Jurkat, Clone E6-1 (cell line): ENCODE measurements around the gene VPS13C.
"Not testable (repeated sequence)": the region's sequence is repeated elsewhere in the genome, so short reads cannot be mapped to it uniquely, and the experiment has no call there.

ENCODE experiments used
- DNase-seq: peaks from one replicate; pipeline ENCODE4 v3.0.0-alpha.2; 2011; ENCODE audit warnings: low read depth, low spot score
- H3K4me3 ChIP-seq: 2 replicates; pipeline ENCODE4 v1.5.1; 2011; ENCODE audit warnings: mild to moderate bottlenecking, low read length, control low read depth, moderate library complexity

VPS13C gene

DNA sequence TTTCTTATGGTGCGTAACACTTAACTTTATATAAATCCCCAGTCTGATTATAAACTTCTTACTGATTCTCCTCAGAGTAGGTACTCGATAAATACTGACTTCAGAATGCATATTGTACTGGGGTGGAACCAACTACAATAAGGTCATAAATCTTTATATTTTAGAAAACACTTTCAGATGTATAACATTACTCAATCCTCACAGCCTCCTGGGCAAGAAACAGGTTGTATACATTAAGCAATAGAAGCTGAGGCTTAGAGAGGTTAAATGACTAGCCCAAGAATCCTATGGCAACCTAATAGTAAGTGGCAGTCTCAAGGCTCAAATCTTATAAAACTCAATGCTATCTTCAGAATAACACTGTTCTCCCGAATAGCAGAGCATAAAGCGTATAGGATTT is 9.1 kb downstream of the VPS13C start:
- no peak for DNase-seq
- H3K4me3 ChIP-seq: no peak overlapping the region

DNA sequence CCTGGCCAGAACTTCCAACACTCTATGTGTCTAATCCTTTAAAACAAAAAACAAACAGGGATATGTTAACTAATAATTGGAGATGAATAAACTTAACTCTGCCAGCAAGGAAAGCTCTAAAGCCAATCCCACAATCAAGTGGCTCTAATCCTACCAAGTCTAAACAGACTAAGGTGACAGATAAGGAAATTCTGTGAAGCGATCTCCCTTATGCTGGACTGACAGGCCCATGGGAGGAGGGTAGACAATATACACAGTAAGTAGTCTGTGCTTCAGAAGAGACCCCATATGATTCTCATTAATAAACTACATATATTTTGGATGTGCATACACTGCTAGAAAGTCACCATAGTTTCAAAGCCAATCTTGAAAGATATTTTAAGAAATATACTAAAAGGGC is 10.1 kb downstream of the VPS13C start:
- no peak overlapping the region for H3K4me3 ChIP-seq
- no peak for DNase-seq

DNA sequence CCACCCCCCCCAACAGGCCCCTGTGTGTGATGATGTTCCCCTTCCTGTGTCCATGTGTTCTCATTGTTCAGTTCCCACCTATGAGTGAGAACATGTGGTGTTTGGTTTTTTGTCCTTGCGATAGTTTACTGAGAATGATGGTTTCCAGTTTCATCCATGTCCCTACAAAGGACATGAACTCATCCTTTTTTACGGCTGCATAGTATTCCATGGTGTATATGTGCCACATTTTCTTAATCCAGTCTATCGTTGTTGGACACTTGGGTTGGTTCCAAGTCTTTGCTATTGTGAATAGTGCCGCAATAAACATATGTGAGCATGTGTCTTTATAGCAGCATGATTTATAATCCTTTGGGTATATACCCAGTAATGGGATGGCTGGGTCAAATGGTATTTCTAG is 12.0 kb downstream of the VPS13C start:
- not testable (repeated sequence) for DNase-seq, H3K4me3 ChIP-seq

DNA sequence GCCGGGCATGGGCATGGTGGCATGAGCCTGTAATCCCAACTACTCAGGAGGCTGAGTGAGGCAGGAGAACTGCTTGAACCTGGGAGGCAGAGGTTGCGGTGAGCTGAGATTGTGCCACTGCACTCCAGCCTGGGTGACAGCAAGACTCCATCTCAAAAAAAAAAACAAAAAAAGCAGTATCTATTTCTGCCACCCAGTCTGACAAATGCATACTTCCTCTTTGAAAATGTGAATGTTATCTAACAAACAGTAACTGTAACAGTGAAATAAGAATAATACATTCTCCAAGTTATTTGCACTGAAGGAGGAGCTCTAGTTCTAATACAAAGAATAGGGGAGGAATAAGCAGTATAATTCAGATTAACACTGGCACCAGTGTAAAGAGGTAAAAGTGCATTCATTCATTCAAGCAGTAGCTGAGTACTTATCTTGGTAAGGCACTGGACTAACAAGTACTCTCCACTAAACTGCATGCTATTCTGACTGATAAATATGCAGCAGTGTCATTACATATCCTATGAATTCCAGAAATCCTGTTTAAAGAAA is 12.9 kb downstream of the VPS13C start:
- no peak overlapping the region for H3K4me3 ChIP-seq

DNA sequence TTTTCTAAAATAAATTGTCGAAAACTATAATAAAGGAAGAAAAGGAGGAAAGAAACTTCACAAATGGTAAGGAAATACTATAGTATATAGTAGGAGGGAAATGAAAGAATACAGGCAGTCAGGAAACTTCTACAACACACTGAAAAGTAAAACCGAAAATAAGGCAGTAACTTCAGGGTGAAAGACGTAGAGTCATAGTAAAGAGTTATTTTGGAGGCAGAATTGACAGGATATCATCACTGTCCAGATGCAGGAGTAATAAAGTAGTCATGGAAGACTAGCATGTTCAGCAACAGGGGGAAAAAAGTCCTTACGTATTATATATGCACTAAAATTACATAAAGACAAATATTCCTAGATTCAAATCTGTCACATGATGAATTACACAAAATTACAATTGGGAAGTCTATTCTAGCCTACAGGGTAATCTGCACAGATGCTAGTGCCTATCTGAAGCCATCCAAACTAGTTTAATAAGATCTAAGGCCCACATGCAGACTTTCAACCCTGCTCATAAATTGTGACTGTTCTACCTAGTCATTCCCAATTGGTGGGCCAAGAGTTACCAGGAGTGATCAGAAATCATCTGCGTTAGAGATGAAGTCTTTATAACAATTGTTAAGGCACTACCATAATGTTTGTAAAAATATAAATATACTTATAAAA is 14.0 kb downstream of the VPS13C start:
- no peak for DNase-seq
- H3K4me3 ChIP-seq: no peak overlapping the region

More for the DNA sequence above, 12.9 kb downstream of the VPS13C start:
- DNase-seq: no peak

DNA sequence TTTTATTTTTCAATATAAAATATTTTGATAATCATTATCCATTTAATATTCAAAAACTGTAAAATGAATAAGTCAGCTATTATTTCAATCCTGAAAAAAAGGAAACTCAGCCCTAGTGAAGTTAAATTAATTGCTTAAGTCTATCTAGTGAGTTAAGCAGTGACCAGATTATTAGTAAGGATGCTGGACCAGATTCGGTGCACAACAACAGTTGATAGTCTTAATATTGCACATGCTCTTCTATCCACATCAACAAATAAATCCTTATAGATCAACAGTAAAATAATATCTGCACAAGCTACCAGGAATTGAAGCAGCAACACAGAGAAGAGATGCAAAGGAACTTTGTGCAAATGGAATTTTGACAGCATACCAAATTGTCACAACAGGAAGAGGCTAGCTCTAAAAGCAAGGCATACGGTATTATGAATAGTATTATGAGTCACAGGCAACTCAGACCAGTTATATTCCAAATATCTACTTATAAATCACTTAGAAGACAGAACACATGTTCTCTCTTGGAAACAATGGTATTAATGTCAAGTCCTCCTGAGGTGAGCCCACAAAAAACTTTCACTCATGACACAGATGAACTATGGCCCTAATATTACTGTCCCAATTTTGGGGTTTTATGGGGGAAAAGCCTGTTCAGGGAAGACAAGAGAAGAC is 24.9 kb downstream of the VPS13C start:
- H3K4me3 ChIP-seq: no peak overlapping the region
- no peak for DNase-seq

DNA sequence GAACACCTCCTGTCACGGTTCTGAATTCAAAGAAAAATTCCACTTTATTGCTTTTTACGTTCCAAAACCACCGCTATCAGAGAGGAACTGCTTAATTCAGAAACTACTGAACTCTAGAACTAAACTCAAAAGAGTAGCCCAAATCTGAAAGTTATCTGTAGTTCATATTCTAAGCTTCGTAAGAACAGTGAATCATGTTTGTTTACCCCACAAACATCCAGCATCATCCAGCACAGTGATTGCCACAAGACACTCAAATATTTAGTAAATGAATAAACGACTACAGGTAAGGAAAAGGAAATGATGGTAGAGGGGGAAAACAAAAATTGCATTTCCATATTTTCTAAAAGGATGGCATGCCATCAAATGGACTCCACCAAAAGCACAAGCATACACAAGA is 32.3 kb downstream of the VPS13C start:
- H3K4me3 ChIP-seq: no peak overlapping the region
- DNase-seq: no peak

DNA sequence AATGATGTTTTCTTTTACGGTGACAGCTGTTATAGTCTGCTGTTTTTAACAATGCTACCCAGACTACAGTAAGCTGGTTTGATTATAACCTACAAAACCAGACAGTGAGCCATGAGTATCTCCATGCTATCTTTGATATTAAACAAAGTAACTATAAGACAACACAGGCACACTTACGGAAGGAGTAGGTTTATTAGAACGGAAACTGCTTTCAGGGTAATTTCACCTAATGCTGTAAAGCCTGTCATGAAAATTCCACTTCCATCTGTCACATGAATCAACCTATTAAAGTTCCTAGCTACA is 33.0 kb downstream of the VPS13C start:
- no peak for DNase-seq
- H3K4me3 ChIP-seq: no peak overlapping the region

DNA sequence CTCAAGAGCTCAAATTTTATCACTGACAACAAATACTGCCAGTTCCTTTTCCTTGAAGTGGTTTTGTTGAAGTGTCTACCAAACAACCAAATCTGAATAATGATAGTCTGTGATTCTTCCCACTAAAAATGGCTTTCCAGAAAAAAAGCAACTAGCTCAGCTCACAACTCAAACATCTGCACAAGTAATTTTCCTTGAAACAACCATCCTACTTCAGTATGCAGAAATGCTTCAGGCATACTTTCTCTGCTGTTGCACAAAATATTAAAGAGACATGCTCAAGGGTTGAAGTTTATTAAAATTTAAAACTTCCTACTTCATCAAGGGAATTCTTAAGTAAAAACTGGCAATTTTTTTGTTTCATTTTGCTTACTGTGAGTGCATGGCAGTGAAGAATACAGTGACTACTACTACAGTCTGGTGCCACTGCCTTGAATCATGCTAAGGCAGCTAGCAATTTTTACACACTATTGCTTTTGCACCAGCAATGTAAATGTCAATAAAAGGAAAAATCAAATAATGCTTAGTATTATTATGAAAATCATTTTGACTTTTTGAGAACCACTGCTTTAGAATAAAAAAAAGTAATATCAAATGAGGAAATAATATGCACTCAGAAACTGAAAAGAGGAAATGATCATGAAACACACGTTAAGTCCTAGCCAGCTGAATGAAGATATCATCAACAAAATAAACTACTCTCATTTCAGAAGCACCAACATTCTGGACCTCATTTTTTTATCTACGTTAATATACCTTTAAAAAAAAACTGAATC is 33.6 kb downstream of the VPS13C start:
- H3K4me3 ChIP-seq: no peak overlapping the region
- DNase-seq: no peak

DNA sequence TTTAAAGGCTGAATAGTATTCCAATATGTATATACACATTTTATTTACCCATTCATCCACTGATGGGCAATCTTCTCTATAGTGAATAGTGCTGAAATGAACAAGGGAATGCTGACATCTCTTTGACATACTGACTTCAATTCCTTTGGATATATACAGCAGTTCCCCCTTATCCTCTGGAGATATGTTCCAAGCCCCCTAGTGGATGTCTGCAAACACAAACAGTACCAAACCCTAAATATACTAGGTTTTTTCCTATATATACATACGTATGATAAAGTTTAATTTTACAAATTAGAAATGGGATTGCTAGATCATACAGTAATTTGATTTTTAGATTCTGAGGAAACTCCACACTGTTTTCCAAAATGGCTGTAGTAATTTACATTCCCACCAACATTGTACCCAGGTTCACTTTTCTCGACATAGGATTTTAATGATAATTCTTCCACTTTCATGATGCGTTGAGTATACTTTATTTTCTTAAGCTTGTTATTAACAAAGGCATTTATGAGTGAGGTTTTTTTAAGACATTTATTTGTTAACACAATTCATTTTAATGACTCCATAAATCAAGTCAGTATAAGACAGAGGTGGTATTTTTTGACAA is 38.2 kb downstream of the VPS13C start:
- DNase-seq: peak; percentile 18
- H3K4me3 ChIP-seq: no peak overlapping the region

DNA sequence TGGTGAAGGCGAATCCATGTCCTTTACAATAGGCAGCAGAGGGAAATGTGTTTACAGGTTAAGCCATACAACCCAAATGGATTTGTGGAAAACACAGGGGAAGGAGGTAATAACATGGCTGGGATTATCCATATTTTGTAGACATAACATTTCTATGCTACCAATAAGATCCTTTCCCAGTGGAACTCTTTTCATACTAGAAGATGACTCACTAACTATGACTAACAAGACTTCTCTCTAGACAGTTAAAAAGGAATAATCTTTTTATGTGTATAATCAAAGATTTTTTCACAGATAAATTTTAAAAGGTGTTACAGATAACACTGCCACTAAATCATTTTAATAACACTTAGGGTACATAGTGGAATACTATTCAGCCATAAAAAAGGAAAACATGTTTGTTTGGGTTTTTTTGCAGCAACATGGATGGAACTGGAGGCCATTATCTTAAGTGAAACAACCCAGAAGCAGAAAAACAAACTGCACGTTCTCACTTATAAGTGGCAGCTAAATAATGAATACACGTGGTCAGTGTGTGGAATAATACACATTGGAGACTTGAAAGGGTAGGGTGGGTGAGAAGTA is 39.6 kb downstream of the VPS13C start:
- DNase-seq: no peak
- no peak overlapping the region for H3K4me3 ChIP-seq

DNA sequence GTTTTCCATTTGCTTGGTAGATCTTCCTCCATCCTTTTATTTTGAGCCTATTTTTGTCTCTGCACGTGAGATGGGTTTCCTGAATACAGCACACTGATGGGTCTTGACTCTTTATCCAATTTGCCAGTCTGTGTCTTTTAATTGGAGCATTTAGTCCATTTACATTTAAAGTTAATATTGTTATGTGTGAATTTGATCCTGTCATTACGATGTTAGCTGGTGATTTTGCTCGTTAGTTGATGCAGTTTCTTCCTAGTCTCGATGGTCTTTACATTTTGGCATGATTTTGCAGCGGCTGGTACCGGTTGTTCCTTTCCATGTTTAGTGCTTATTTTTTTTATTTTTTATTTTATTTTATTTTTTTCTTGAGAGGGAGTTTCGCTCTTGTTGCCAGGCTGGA is 54.9 kb downstream of the VPS13C start:
- H3K4me3 ChIP-seq, DNase-seq: not testable (repeated sequence)

DNA sequence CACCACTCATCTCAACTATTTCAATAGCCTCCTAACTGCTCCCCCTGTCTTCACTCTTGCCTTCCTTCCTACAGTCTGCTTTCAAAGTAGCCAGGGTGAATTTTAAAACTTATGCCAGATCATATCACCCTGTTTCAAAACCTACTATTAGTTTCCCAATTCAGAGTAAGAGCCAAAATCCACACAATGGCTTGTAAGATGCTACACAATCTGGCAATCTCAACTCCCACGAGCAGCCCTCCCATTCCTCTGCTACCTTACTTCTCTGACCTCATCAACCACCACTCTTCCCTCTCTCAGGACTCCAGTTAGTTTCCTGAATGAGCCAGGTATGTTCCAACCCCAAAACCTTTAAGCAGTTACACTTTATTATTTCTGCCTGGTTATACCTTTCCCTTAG is 62.5 kb downstream of the VPS13C start:
- no peak overlapping the region for H3K4me3 ChIP-seq
- DNase-seq: no peak

DNA sequence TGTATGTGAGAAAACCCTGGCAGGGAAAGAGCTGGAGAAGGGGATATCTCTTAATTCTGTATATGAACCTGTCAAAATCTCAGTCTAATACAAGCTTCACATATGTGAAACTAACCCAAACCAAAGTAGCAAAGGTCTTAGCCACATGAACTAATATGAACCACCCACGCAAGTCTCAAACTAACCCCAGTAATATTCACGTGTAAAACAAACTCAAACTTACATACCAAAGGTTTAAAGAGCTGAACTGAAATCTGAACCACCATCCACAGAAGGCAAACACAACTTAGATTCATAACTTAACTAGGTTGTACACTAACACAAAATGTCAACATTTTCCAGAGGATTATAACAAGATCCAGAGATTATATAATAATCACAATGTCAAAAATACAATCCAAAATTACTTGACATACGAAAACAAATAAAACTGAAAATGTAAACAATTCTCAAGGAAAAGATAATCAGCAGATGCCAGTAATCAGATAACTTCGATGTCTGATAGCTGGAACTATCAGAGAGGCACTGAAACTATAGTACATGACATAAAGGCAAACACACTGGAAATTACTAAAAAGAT is 64.1 kb downstream of the VPS13C start:
- H3K4me3 ChIP-seq: no peak overlapping the region
- DNase-seq: no peak

DNA sequence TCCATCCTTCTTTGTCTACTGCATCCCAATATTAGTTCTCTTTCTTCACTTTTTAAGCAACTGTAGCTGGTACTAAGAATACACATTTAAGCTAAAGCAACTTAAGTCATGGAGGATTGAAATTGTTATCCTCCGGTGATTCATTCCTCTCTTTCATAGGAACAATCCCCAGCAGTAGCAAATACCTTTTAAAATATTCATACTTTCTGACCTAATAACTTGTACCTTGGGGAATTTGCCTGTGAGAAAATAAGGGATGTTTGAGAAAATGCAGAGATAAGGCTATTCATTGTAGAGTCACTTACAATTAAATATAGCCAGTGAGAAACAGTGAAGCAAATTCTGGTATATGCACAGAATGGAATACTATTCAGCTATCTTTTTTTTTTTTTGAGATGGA is 66.0 kb downstream of the VPS13C start:
- no peak for DNase-seq
- no peak overlapping the region for H3K4me3 ChIP-seq

DNA sequence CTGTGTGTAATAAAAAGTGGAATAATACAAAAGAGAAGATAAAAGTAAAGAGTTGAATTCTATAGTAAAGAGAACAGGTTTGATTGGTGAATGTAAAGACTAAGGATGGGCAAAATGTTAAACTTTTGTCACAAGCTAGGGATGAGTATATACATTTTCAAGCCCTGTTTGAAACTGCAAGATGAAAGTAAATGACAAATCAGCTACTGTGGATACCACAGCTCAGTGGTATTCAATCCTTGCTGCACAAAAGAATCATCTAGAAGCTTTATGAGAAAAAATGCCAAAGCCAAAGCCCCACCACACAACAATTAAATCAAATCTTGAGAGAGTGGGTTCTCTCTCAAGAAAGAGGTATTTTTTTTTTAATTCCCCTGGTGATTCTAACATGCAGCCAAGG is 67.7 kb downstream of the VPS13C start:
- no peak overlapping the region for H3K4me3 ChIP-seq
- DNase-seq: no peak

DNA sequence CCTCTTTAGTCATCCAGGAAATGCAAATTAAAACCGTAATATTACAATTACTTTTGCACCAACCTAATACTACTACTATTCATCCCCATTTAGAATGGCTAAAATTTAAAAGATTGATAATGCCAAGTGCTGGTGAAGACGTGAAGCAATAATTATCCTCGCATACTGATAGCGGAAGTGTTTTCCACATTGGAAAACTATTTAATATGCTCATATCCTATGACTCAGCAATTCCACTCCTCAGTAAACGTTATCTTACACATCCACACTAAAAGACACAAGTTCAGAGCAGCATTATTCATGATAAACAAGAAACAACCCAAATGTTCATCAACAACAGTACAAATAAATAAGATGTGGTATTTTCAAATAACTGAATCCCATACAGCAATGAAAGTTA is 70.6 kb downstream of the VPS13C start:
- no peak for DNase-seq
- H3K4me3 ChIP-seq: no peak overlapping the region

DNA sequence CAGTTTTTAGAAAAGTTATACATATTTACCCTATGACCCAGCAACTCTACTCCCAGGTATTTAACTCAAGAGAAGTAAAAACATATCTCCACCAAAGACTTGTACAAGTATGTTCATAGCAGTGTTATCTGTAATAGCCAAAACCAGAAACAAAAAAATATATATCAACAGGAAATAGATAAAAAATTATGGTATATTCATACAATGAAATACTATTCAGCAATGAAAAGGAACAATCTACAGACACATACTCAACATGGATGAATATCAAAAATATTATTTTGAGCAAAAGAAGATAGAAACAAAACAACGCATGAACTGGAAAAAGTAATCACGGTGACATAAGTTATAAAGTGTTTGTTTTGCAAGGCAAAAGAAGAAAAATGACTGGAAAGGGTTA is 72.4 kb downstream of the VPS13C start:
- no peak overlapping the region for H3K4me3 ChIP-seq
- no peak for DNase-seq

DNA sequence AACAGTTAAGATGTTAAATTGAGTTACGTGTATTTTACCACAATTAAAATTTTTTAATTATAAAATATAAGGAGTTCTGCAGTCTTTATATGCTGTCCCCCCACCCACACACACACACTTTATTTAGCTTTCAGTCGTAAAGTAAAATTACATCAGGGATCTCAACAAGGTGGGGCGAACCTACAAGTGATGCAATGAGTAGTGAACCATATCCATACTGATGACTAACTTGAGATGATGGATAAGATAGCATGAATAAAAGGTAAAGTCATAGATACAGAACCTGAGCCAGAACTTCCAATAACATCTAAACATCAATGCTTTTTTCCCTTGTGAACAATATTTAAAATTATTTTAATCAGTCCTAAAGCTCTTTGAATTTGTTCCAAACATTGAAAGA is 77.2 kb downstream of the VPS13C start:
- no peak for DNase-seq
- H3K4me3 ChIP-seq: no peak overlapping the region
